Measurements from ENCODE around the gene GDI1. TPM values are rescaled to one million over a fixed set of nuclear protein-coding genes. Genes with fewer than 3 reads are reported as not detected.

Gene GDI1
- polyA plus RNA-seq, 3 donors, result 15.8 to 398 (median 21.3) TPM

- no peaks in the 10 kb centered on the region for H4K20me1 ChIP-seq (ENCODE audit: insufficient read depth, low read length)
- Mint-ChIP-seq H3K4me3 (no peak overlapping the region), H3K4me1 (no peaks in the 10 kb centered on the region), H3K27ac (no peak overlapping the region), H3K36me3 (no peaks in the 10 kb centered on the region), H3K27me3 (ENCODE audit: low read depth in 3 of 3) (peaks cover 0 to 14% (median 4%) of the 10 kb centered on the region in 3 donors), H3K9me3 (peaks cover 0 to 7% (median 6%) of the 10 kb centered on the region in 7 donors)
- no peaks in the 10 kb centered on the region for H3K4me1 ChIP-seq (ENCODE audit: control insufficient read depth in 1 of 2, insufficient read depth in 2 of 2, low read length in 2 of 2)
- no peaks in the 10 kb centered on the region for H3K36me3 ChIP-seq (replicated peaks in 1 of 2; ENCODE audit: control insufficient read depth in 1 of 2, insufficient read depth in 2 of 2, low read length in 2 of 2)
- no peak for DNase-seq
- 91% methylated on average over 9 of the region's 32 CpGs for WGBS (ENCODE audit: insufficient coverage)
- TF ChIP-seq, protein P1, sequence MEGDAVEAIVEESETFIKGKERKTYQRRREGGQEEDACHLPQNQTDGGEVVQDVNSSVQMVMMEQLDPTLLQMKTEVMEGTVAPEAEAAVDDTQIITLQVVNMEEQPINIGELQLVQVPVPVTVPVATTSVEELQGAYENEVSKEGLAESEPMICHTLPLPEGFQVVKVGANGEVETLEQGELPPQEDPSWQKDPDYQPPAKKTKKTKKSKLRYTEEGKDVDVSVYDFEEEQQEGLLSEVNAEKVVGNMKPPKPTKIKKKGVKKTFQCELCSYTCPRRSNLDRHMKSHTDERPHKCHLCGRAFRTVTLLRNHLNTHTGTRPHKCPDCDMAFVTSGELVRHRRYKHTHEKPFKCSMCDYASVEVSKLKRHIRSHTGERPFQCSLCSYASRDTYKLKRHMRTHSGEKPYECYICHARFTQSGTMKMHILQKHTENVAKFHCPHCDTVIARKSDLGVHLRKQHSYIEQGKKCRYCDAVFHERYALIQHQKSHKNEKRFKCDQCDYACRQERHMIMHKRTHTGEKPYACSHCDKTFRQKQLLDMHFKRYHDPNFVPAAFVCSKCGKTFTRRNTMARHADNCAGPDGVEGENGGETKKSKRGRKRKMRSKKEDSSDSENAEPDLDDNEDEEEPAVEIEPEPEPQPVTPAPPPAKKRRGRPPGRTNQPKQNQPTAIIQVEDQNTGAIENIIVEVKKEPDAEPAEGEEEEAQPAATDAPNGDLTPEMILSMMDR (IDR thresholded peaks at IDR 0.05), result no peak
- no peaks in the 10 kb centered on the region for H3K27me3 ChIP-seq (ENCODE audit: control insufficient read depth in 2 of 2, insufficient read depth in 2 of 2, low read length in 2 of 2)
- intact Hi-C loops (cut with micrococcal nuclease), result no loop called here
- no peak overlapping the region for H2AFZ ChIP-seq (ENCODE audit: insufficient read depth, low read depth, low read length, poor library complexity, severe bottlenecking)
- H3K4me2 ChIP-seq (replicated peaks; ENCODE audit: extremely low read depth, low read length, poor library complexity, severe bottlenecking), result no peak overlapping the region
- no peak overlapping the region for H3K27ac ChIP-seq (ENCODE audit: low read depth in 1 of 2, low read length in 2 of 2)
- H3K4me3 ChIP-seq (replicated peaks in 1 of 3; ENCODE audit: low read depth in 2 of 3, low read length in 3 of 3), result no peak overlapping the region
- no peak overlapping the region for H3K9ac ChIP-seq (ENCODE audit: insufficient read depth, low read length, poor library complexity, severe bottlenecking)
- peaks cover 0 to 4% of the 10 kb centered on the region in 2 donors for H3K9me3 ChIP-seq (replicated peaks in 1 of 2; ENCODE audit: control insufficient read depth in 1 of 2, insufficient read depth in 1 of 2, low read length in 2 of 2)
- H3K79me2 ChIP-seq (ENCODE audit: insufficient read depth, low read length), result no peaks in the 10 kb centered on the region
Observed at GRCh38 chrX:154466036-154466435, 29.1 kb downstream of the GDI1 start.

DNA sequence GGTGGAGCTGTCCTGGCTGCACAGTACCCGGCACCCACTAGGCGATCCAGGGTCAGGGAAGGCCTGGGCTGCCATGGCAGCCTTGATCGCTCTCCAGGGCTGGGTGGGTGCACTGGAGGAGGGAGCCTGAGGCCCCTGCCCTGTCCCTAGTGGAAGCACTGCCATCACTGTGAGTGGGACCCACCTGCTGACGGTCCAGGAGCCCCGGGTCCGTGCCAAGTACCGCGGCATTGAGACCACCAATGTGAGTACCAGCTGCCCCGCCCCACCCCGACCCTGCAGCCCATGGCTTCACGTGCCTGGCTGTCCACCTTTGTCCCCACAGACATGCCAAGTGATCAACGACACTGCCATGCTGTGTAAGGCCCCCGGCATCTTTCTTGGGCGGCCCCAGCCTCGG is 30.0 kb downstream of the GDI1 start:
- no peak overlapping the region for H3K27ac Mint-ChIP-seq
- DNase-seq, result no peak
- peaks cover 0 to 7% (median 0%) of the 10 kb centered on the region in 7 donors for H3K9me3 Mint-ChIP-seq
- H3K27ac ChIP-seq (ENCODE audit: low read depth in 1 of 2, low read length in 2 of 2), result no peak overlapping the region
- H3K36me3 ChIP-seq (replicated peaks in 1 of 2; ENCODE audit: control insufficient read depth in 1 of 2, insufficient read depth in 2 of 2, low read length in 2 of 2), result no peaks in the 10 kb centered on the region
- no peak overlapping the region for H3K9ac ChIP-seq (ENCODE audit: insufficient read depth, low read length, poor library complexity, severe bottlenecking)
- H3K27me3 ChIP-seq (ENCODE audit: control insufficient read depth in 2 of 2, insufficient read depth in 2 of 2, low read length in 2 of 2), result no peaks in the 10 kb centered on the region
- no peak overlapping the region for H2AFZ ChIP-seq (ENCODE audit: insufficient read depth, low read depth, low read length, poor library complexity, severe bottlenecking)
- H3K4me3 Mint-ChIP-seq, result no peak overlapping the region
- intact Hi-C loops (cut with micrococcal nuclease), result no loop called here
- WGBS (ENCODE audit: insufficient coverage), result 98% methylated on average over 5 of the region's 15 CpGs
- no peaks in the 10 kb centered on the region for H3K4me1 Mint-ChIP-seq
- H4K20me1 ChIP-seq (ENCODE audit: insufficient read depth, low read length), result no peaks in the 10 kb centered on the region
- H3K4me1 ChIP-seq (ENCODE audit: control insufficient read depth in 1 of 2, insufficient read depth in 2 of 2, low read length in 2 of 2), result no peaks in the 10 kb centered on the region
- no peak overlapping the region for H3K4me2 ChIP-seq (replicated peaks; ENCODE audit: extremely low read depth, low read length, poor library complexity, severe bottlenecking)
- no peaks in the 10 kb centered on the region for H3K79me2 ChIP-seq (ENCODE audit: insufficient read depth, low read length)
- peaks cover 0 to 9% (median 2%) of the 10 kb centered on the region in 3 donors for H3K27me3 Mint-ChIP-seq (ENCODE audit: low read depth in 3 of 3)
- H3K36me3 Mint-ChIP-seq, result no peaks in the 10 kb centered on the region
- TF ChIP-seq, protein P1 (IDR thresholded peaks at IDR 0.05), result no peak
- H3K4me3 ChIP-seq (replicated peaks in 1 of 3; ENCODE audit: low read depth in 2 of 3, low read length in 3 of 3), result no peak overlapping the region
- H3K9me3 ChIP-seq (replicated peaks in 1 of 2; ENCODE audit: control insufficient read depth in 1 of 2, insufficient read depth in 1 of 2, low read length in 2 of 2), result peaks cover 0 to 4% of the 10 kb centered on the region in 2 donors
